Heart left ventricle (tissue), 13 donors: ENCODE measurements around the gene HDAC7.
"Not testable (repeated sequence)": the region's sequence is repeated elsewhere in the genome, so short reads cannot be mapped to it uniquely, and the experiment has no call there.

Source experiments
- CTCF ChIP-seq, 12 donors: fragments of 200-600 bp; sonication (generic) in 4 of 12; IDR thresholded peaks; one replicate each; pipeline versions ENCODE4 v1.5.0 to v1.8.0; 2018 to 2022; ENCODE audit warnings: antibody characterized with exemption in 12 of 12, mild to moderate bottlenecking in 5 of 12
- POLR2A ChIP-seq, 2 donors: fragments of 450-650 bp; IDR thresholded peaks; one replicate each; pipeline ENCODE4 v1.6.1; 2017; ENCODE audit warnings: antibody characterized with exemption in 2 of 2, mild to moderate bottlenecking in 2 of 2, moderate library complexity in 2 of 2
- donor health status: ischemic (EF 13 %, LVEDD 7.1; RV severe dilation, severe dysfunction).
- donor health status: DM: no; HTN: yes; CAD: no.
- donor health status: DM: no; HTN: no; CAD: no.
- donor health status: ischemic (EF 25% LVEDD 6.9; RV normal size, moderate dysfunction).
- donor health status: ischemic (EF 25% LVEDD 5.7; RV mildly dilated, moderate dysfunction).
- donor health status: ischemic (EF 35%, LVEDD 5.7; RV mildly dilated, moderate dysfunction).
- donor health status: nonischemic (EF 11% LVEDD 7.7; RV severe dilation, severe dysfunction).
- donor health status: DM: yes; HTN: yes; CAD: no.
- donor health status: PGD.
- donor health status: ischemic (EF 29% LVEDD 5.4; RV normal size, mild dysfunction).
- donor health status: nonischemic (EF 23%, LVEDD 6.1; RV moderate dilation, normal function).

GRCh38 chr12:47809518-47809917, 10.2 kb downstream of the HDAC7 start:
- TF ChIP-seq CTCF, POLR2A (IDR thresholded peaks at IDR 0.05): not testable (repeated sequence)
